ENCODE results near the gene SYS1.
A peak's percentile ranks its signal among the peaks of the same experiment; 100 is the strongest.

Gene SYS1

GRCh38 chr20:45362804-45363610 is at the start of gene SYS1:
SYS1 (plus strand) TSS chr20:45363156; CDS start chr20:45363532, 376 bp downstream.
- Histone ChIP-seq H3K27me3 (no peaks in the 10 kb centered on the region), H4K20me1 (peaks cover 4 to 45% (median 13%) of the 10 kb centered on the region in 11 experiments; a peak in 16 of 22 replicates), H3K9ac (peak within 1 kb of the TSS; percentile 85 to 95 (median 90)), H3K27ac (peak within 1 kb of the TSS; percentile 85 to 99 (median 91)), H3K9me3 (replicated peaks in 1 of 11) (no peaks in the 10 kb centered on the region), H3K4me1 (peaks cover 76 to 94% (median 91%) of the 10 kb centered on the region in 10 experiments), H3K4me2 (peak within 1 kb of the TSS; percentile 85 to 99 (median 95)), H3K4me3 (peak within 1 kb of the TSS; percentile 67 to 84 (median 74)), H3K36me3 (peaks cover 20 to 29% (median 27%) of the 10 kb centered on the region in 11 experiments)
- no peak for TF ChIP-seq Cebpa-rat (IDR thresholded peaks at IDR 0.05)

- TF ChIP-seq Cebpa-rat (IDR thresholded peaks at IDR 0.05) = no peak
- Histone ChIP-seq H3K36me3 (no peaks in the 10 kb centered on the region), H3K9me3 (replicated peaks in 1 of 11) (no peaks in the 10 kb centered on the region), H3K4me2 (peak overlapping the region in 9 of 11 experiments; percentile 24 to 87 (median 68); a peak in 15 of 22 replicates), H3K4me3 (no peak overlapping the region), H3K27ac (no peak overlapping the region), H3K9ac (no peak overlapping the region), H3K4me1 (peaks cover 10 to 75% (median 57%) of the 10 kb centered on the region in 10 experiments), H4K20me1 (no peaks in the 10 kb centered on the region), H3K27me3 (no peaks in the 10 kb centered on the region)
These were observed 49.0 kb upstream of the SYS1 start for GRCh38 chr20:45313943-45314342.

GRCh38 chr20:45315672-45316071 is 47.3 kb upstream of the SYS1 start:
- Histone ChIP-seq H3K4me1 (peaks cover 15 to 73% (median 54%) of the 10 kb centered on the region in 10 experiments), H3K36me3 (no peaks in the 10 kb centered on the region), H3K9ac (no peak overlapping the region), H4K20me1 (no peaks in the 10 kb centered on the region), H3K9me3 (replicated peaks in 1 of 11) (no peaks in the 10 kb centered on the region), H3K4me2 (no peak overlapping the region), H3K27me3 (no peaks in the 10 kb centered on the region), H3K4me3 (no peak overlapping the region), H3K27ac (no peak overlapping the region)
- TF ChIP-seq Cebpa-rat (IDR thresholded peaks at IDR 0.05) = no peak

GRCh38 chr20:45316150-45317080 is 46.5 kb upstream of the SYS1 start:
- no peak overlapping the region for H3K4me3 ChIP-seq
- no peak for TF ChIP-seq Cebpa-rat (IDR thresholded peaks at IDR 0.05)
- peaks cover 22 to 73% (median 55%) of the 10 kb centered on the region in 10 experiments for H3K4me1 ChIP-seq
- 0 out of 22 replicates have a peak, but pooled peaks cover 0 to under 1% (median 0%) of the 10 kb centered on the region in 11 experiments for H3K9me3 ChIP-seq (replicated peaks in 1 of 11)
- H3K36me3 ChIP-seq = no peaks in the 10 kb centered on the region
- no peak overlapping the region for H3K4me2 ChIP-seq
- no peak overlapping the region for H3K27ac ChIP-seq
- H4K20me1 ChIP-seq = no peaks in the 10 kb centered on the region
- H3K9ac ChIP-seq = no peak overlapping the region
- no peaks in the 10 kb centered on the region for H3K27me3 ChIP-seq

- 0 out of 22 replicates have a peak, but pooled peaks cover 0 to 2% (median 0%) of the 10 kb centered on the region in 11 experiments for H3K9me3 ChIP-seq (replicated peaks in 1 of 11)
- peaks cover 26 to 74% (median 59%) of the 10 kb centered on the region in 10 experiments for H3K4me1 ChIP-seq
- H3K9ac ChIP-seq = no peak overlapping the region
- no peak overlapping the region for H3K4me3 ChIP-seq
- no peak for TF ChIP-seq Cebpa-rat (IDR thresholded peaks at IDR 0.05)
- no peaks in the 10 kb centered on the region for H3K27me3 ChIP-seq
- H3K4me2 ChIP-seq = peak overlapping the region in 10 of 11 experiments; percentile 60 to 85 (median 72); a peak in 17 of 22 replicates
- no peaks in the 10 kb centered on the region for H4K20me1 ChIP-seq
- no peaks in the 10 kb centered on the region for H3K36me3 ChIP-seq
- H3K27ac ChIP-seq = no peak overlapping the region
These were observed 45.1 kb upstream of the SYS1 start for GRCh38 chr20:45317826-45318225.

GRCh38 chr20:45318386-45318939 is 44.5 kb upstream of the SYS1 start:
- no peak overlapping the region for H3K9ac ChIP-seq
- 0 out of 22 replicates have a peak, but pooled peaks cover 0 to 2% (median 0%) of the 10 kb centered on the region in 11 experiments for H3K9me3 ChIP-seq (replicated peaks in 1 of 11)
- no peak overlapping the region for H3K4me3 ChIP-seq
- peaks cover 29 to 74% (median 59%) of the 10 kb centered on the region in 10 experiments for H3K4me1 ChIP-seq
- no peak for TF ChIP-seq Cebpa-rat (IDR thresholded peaks at IDR 0.05)
- peak overlapping the region in 7 of 11 experiments; percentile 1 to 39 (median 28); a peak in 7 of 22 replicates for H3K27ac ChIP-seq
- H3K36me3 ChIP-seq = no peaks in the 10 kb centered on the region
- no peaks in the 10 kb centered on the region for H3K27me3 ChIP-seq
- peak overlapping the region; percentile 60 to 85 (median 71) for H3K4me2 ChIP-seq
- no peaks in the 10 kb centered on the region for H4K20me1 ChIP-seq

- H3K4me2 ChIP-seq = peak overlapping the region; percentile 60 to 85 (median 71)
- H4K20me1 ChIP-seq = no peaks in the 10 kb centered on the region
- 0 out of 22 replicates have a peak, but pooled peaks cover 0 to 2% (median 0%) of the 10 kb centered on the region in 11 experiments for H3K9me3 ChIP-seq (replicated peaks in 1 of 11)
- no peaks in the 10 kb centered on the region for H3K27me3 ChIP-seq
- H3K4me3 ChIP-seq = no peak overlapping the region
- peak overlapping the region in 7 of 11 experiments; percentile 1 to 39 (median 28); a peak in 7 of 22 replicates for H3K27ac ChIP-seq
- no peaks in the 10 kb centered on the region for H3K36me3 ChIP-seq
- H3K4me1 ChIP-seq = peaks cover 33 to 74% (median 59%) of the 10 kb centered on the region in 10 experiments
- no peak for TF ChIP-seq Cebpa-rat (IDR thresholded peaks at IDR 0.05)
- no peak overlapping the region for H3K9ac ChIP-seq
These were observed 44.0 kb upstream of the SYS1 start for GRCh38 chr20:45318948-45319347.

GRCh38 chr20:45320948-45321595 is 41.9 kb upstream of the SYS1 start:
- Histone ChIP-seq H4K20me1 (no peaks in the 10 kb centered on the region), H3K36me3 (no peaks in the 10 kb centered on the region), H3K27me3 (no peaks in the 10 kb centered on the region), H3K9me3 (replicated peaks in 1 of 11) (0 out of 22 replicates have a peak, but pooled peaks cover 0 to 2% (median 0%) of the 10 kb centered on the region in 11 experiments), H3K27ac (0 out of 22 replicates have a peak overlapping the region, but pooled peaks of 1 of the 11 experiments have one; percentile 9), H3K4me1 (peaks cover 38 to 86% (median 74%) of the 10 kb centered on the region in 10 experiments), H3K9ac (no peak overlapping the region), H3K4me3 (no peak overlapping the region), H3K4me2 (peak overlapping the region in 10 of 11 experiments; percentile 2 to 54 (median 28); a peak in 13 of 22 replicates)
- no peak for TF ChIP-seq Cebpa-rat (IDR thresholded peaks at IDR 0.05)
